RWPE2 (cell line): ENCODE measurements around the gene RAB36.
A peak's percentile ranks its signal among the peaks of the same experiment; 100 is the strongest.

Experiments
- ATAC-seq: fragments of 200-7000 bp; cut with Tn5 transposase; 3 replicates; pipeline ENCODE4 v1.9.1; 2021; ENCODE audit warnings: low read depth
- DNase-seq: peaks from one replicate; pipeline ENCODE4 v3.0.0-alpha.2; 2020; ENCODE audit warnings: low spot score
- H3K27ac ChIP-seq: fragments of 450-650 bp; 2 replicates; pipeline ENCODE4 v1.5.1; 2017; ENCODE audit warnings: mild to moderate bottlenecking; ENCODE audit not compliant: poor library complexity, severe bottlenecking
- H3K27me3 ChIP-seq: fragments of 250-450 bp; sonication (Bioruptor Pico); 2 replicates; pipeline ENCODE4 v1.5.1; 2021; ENCODE audit warnings: mild to moderate bottlenecking, moderate library complexity; ENCODE audit not compliant: insufficient read depth, poor library complexity, severe bottlenecking
- H3K36me3 ChIP-seq: fragments of 250-450 bp; sonication (Bioruptor Pico); 2 replicates; pipeline ENCODE4 v1.5.1; 2020; ENCODE audit warnings: low read depth, mild to moderate bottlenecking, moderate library complexity
- H3K4me1 ChIP-seq: fragments of 250-450 bp; sonication (Bioruptor Pico); 2 replicates; pipeline ENCODE4 v1.5.1; 2021; ENCODE audit warnings: mild to moderate bottlenecking, moderate library complexity; ENCODE audit not compliant: insufficient read depth, poor library complexity, severe bottlenecking
- H3K4me3 ChIP-seq: fragments of 250-450 bp; sonication (Bioruptor Pico); 2 replicates; pipeline ENCODE4 v1.5.1; 2021; ENCODE audit warnings: mild to moderate bottlenecking, moderate library complexity; ENCODE audit not compliant: severe bottlenecking
- H3K9me3 ChIP-seq: fragments of 250-450 bp; sonication (Bioruptor Pico); 2 replicates; pipeline ENCODE4 v1.5.1; 2021; ENCODE audit warnings: mild to moderate bottlenecking, moderate library complexity; ENCODE audit not compliant: severe bottlenecking
- TF ChIP-seq, protein P1 (sequence below): fragments of 450-650 bp; IDR thresholded peaks from one replicate; pipeline ENCODE4 v1.5.1; 2017; ENCODE audit warnings: mild to moderate bottlenecking, moderate library complexity; ENCODE audit not compliant: poor library complexity, severe bottlenecking

The RAB36 gene

DNA sequence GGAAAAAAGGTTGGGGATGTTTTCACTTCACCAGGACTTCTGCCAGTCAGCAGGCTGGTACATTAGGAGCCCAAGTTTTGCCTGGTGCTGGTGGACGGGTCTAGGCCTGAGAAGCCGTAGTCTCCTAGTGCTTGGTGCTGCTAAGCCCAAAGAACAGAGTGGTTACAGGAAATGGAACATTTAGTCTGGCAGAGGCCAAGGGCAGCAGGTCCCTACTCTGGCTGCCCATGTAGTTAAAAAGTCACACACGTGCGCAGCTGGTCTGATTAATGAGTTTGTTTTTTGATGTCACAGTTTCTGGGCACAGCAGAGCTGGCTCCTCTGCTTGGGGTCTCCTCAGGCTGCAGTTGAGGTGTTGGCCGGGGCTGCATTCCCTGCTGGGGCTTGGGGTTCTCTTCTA lies 55.6 kb downstream of the RAB36 start:
- peaks cover 45% of the 10 kb centered on the region for H3K36me3 ChIP-seq
- H3K4me1 ChIP-seq = peaks cover 18% of the 10 kb centered on the region
- ATAC-seq (no peak), DNase-seq (no peak)
- H3K4me3 ChIP-seq = no peak overlapping the region
- TF ChIP-seq, protein P1, sequence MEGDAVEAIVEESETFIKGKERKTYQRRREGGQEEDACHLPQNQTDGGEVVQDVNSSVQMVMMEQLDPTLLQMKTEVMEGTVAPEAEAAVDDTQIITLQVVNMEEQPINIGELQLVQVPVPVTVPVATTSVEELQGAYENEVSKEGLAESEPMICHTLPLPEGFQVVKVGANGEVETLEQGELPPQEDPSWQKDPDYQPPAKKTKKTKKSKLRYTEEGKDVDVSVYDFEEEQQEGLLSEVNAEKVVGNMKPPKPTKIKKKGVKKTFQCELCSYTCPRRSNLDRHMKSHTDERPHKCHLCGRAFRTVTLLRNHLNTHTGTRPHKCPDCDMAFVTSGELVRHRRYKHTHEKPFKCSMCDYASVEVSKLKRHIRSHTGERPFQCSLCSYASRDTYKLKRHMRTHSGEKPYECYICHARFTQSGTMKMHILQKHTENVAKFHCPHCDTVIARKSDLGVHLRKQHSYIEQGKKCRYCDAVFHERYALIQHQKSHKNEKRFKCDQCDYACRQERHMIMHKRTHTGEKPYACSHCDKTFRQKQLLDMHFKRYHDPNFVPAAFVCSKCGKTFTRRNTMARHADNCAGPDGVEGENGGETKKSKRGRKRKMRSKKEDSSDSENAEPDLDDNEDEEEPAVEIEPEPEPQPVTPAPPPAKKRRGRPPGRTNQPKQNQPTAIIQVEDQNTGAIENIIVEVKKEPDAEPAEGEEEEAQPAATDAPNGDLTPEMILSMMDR = no peak
- peak overlapping the region; percentile 31 for H3K27ac ChIP-seq
- H3K27me3 ChIP-seq = no peaks in the 10 kb centered on the region
- peaks cover 15% of the 10 kb centered on the region for H3K9me3 ChIP-seq

DNA sequence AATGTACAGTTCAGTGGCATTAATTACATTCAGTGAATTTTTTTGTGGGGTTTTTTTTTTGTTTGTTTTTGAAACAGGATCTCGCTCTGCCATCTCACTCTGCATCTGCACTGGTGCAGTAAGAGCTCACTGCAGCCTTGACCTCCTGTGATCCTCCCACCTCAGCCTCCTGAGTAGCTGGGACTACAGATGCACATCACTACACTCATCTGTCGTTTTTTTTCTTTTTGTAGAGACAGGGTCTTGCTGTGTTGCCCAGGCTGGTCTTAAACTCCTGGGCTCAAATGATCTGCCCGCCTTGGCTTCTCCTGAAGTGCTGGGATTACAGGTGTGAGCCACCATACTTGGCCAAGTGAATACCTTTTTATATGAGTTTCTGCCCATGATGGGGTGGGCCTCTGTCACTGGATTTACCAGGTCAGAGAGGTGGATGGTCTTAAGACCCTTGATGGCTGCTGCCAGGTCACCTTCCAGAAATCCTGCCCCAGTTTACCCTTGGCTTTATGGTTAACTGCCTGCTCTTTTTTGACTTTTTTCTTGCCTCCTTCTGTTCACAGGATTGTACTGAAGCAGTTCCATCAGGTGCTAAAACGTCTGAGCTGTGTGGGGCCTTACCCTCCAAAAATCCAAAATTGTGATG lies 57.7 kb downstream of the RAB36 start:
- Histone ChIP-seq H3K9me3 (peaks cover 12% of the 10 kb centered on the region), H3K36me3 (peaks cover 36% of the 10 kb centered on the region), H3K27me3 (no peaks in the 10 kb centered on the region), H3K4me1 (peaks cover 20% of the 10 kb centered on the region), H3K27ac (no peak overlapping the region), H3K4me3 (no peak overlapping the region)
- TF ChIP-seq, protein P1 = no peak
- DNase-seq (no peak), ATAC-seq (no peak)

DNA sequence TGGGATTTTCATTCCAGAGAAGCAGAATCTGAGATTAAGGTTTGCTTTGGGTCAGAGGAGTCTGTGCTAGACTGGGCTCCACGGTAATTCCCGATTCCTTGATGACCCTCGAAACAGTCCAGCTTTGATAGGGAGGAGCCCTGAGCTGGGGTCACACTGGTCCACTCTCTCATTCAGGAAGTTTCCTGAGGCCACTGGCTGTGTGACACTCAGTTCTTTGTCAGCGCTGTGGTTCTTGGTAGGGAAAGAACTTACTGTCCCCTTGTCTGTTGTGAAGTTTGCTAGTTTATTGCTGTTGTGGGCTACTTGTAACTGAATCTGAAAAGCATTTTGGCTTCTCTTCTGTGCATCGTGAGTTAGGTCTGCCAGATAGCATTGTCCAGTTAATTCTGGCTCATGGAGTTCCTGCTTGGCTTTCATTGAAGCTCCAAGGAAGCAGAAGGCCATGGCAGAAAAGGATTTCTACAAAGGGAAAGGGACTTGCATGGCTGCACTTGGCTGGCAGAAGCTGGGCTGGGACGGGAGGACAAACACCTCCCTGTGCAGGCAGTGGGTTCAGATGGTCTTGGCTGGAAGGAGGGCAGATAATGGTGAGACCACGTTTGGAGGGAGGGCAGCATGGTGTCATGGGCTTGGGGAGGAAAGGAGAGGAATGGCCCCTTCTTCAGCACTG lies 58.3 kb downstream of the RAB36 start:
- Histone ChIP-seq H3K36me3 (peaks cover 36% of the 10 kb centered on the region), H3K27ac (no peak overlapping the region), H3K4me1 (peaks cover 20% of the 10 kb centered on the region), H3K4me3 (no peak overlapping the region), H3K27me3 (no peaks in the 10 kb centered on the region), H3K9me3 (peaks cover 6% of the 10 kb centered on the region)
- ATAC-seq = no peak
- TF ChIP-seq, protein P1 = no peak
- no peak for DNase-seq

DNA sequence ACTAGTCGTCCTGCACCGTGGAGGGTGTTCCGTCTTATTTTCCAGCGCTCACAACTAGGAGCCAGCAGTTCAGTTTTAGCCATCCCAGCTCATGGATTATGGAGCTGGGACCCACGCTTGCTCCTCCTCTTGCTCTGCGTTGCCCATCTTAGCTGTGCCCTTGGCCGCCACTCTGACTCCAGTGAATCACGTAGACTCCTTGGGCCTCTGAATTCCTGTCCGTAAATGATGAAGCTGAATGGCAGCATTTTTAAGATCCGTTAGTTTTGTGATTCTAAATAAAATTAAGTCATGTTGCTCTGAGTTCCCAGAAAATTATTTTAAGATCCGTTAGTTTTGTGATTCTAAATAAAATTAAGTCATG lies 58.8 kb downstream of the RAB36 start:
- H3K27me3 ChIP-seq = no peaks in the 10 kb centered on the region
- ATAC-seq (no peak), DNase-seq (no peak)
- peaks cover 20% of the 10 kb centered on the region for H3K4me1 ChIP-seq
- peak overlapping the region; percentile 39 for H3K27ac ChIP-seq
- peaks cover 35% of the 10 kb centered on the region for H3K36me3 ChIP-seq
- TF ChIP-seq, protein P1 = no peak
- H3K9me3 ChIP-seq = peaks cover 6% of the 10 kb centered on the region
- H3K4me3 ChIP-seq = no peak overlapping the region
